HEK293 (cell line): Measurements from ENCODE around the gene KIAA0825.
"Not testable (repeated sequence)": the region's sequence is repeated elsewhere in the genome, so short reads cannot be mapped to it uniquely, and the experiment has no call there.

Experiments used
- CTCF ChIA-PET: fragments of 350-600 bp; formaldehyde crosslinking; extraction: SDS; loops from one replicate; lab custom pipeline; 2021; ENCODE audit warnings: antibody characterized with exemption; lab: Yijun Ruan, JAX
- POLR2A ChIA-PET: fragments of 300-600 bp; formaldehyde crosslinking; extraction: SDS; loops from one replicate; lab custom pipeline; 2020; ENCODE audit warnings: antibody characterized with exemption, inconsistent platforms; lab: Yijun Ruan, JAX
- H3K27ac ChIP-seq: fragments of 200-500 bp; sonication (Bioruptor generic); 2 replicates; pipeline ENCODE4 v1.5.1; 2014; ENCODE audit warnings: low read depth, low read length, control low read depth, inconsistent platforms; ENCODE audit errors: extremely low read depth
- H3K36me3 ChIP-seq, 2 experiments: fragments of 200-500 bp in 1 of 2; sonication (Bioruptor generic) in 1 of 2; 1 replicate in 1 of 2; 2 replicates in 1 of 2; pipeline ENCODE4 v1.5.1; 2014 to 2017; ENCODE audit warnings: inconsistent platforms in 2 of 2, low read length in 2 of 2; ENCODE audit not compliant: control insufficient read depth in 2 of 2, insufficient read depth in 1 of 2
- H3K4me1 ChIP-seq: fragments of 200-500 bp; sonication (Bioruptor generic); 2 replicates; pipeline ENCODE4 v1.5.1; 2014; ENCODE audit warnings: mild to moderate bottlenecking, low read length, inconsistent platforms; ENCODE audit not compliant: control insufficient read depth, insufficient read depth
- H3K4me3 ChIP-seq: 2 replicates; pipeline ENCODE4 v1.5.1; 2011; ENCODE audit warnings: low read depth, mild to moderate bottlenecking, control low read depth, low read length, moderate library complexity
- H3K9me3 ChIP-seq: fragments of 200-500 bp; sonication (Bioruptor generic); 2 replicates; pipeline ENCODE4 v1.5.1; 2014; ENCODE audit warnings: low read depth, low read length, inconsistent platforms; ENCODE audit not compliant: control insufficient read depth, insufficient read depth
- BCL11B ChIP-seq: fragments of 450-650 bp; formaldehyde crosslinking; IDR thresholded peaks from 2 replicates; pipeline ENCODE4 v1.5.1; 2016; ENCODE audit warnings: low read depth, missing biosample characterization, missing genetic modification characterization
- KLF7 ChIP-seq: fragments of 450-650 bp; formaldehyde crosslinking; IDR thresholded peaks from 2 replicates; pipeline ENCODE4 v1.5.1; 2016; ENCODE audit warnings: missing biosample characterization, missing genetic modification characterization, borderline replicate concordance
- MYNN ChIP-seq: fragments of 450-650 bp; formaldehyde crosslinking; IDR thresholded peaks from 2 replicates; pipeline ENCODE4 v1.5.1; 2016; ENCODE audit warnings: missing biosample characterization, missing genetic modification characterization, borderline replicate concordance
- MZF1 ChIP-seq: fragments of 450-650 bp; formaldehyde crosslinking; IDR thresholded peaks from 2 replicates; pipeline ENCODE4 v1.5.1; 2017; ENCODE audit warnings: missing biosample characterization, missing genetic modification characterization, borderline replicate concordance
- SP7 ChIP-seq: fragments of 450-650 bp; formaldehyde crosslinking; IDR thresholded peaks from 2 replicates; pipeline ENCODE4 v1.5.1; 2016; ENCODE audit warnings: missing biosample characterization, missing genetic modification characterization
- ZNF10 ChIP-seq: fragments of 450-650 bp; formaldehyde crosslinking; IDR thresholded peaks from 2 replicates; pipeline ENCODE4 v1.5.1; 2017; ENCODE audit warnings: missing biosample characterization, missing genetic modification characterization
- ZNF112 ChIP-seq: fragments of 450-650 bp; formaldehyde crosslinking; IDR thresholded peaks from 2 replicates; pipeline ENCODE4 v1.5.0; 2017; ENCODE audit warnings: missing biosample characterization, missing genetic modification characterization
- ZNF138 ChIP-seq: fragments of 450-650 bp; formaldehyde crosslinking; IDR thresholded peaks from 2 replicates; pipeline ENCODE4 v1.5.1; 2016; ENCODE audit warnings: missing biosample characterization, missing genetic modification characterization, borderline replicate concordance
- ZNF16 ChIP-seq: fragments of 450-650 bp; formaldehyde crosslinking; IDR thresholded peaks from 2 replicates; pipeline ENCODE4 v1.5.1; 2016; ENCODE audit warnings: low read depth, missing biosample characterization, missing genetic modification characterization
- ZNF174 ChIP-seq: fragments of 450-650 bp; formaldehyde crosslinking; IDR thresholded peaks from 2 replicates; pipeline ENCODE4 v1.5.0; 2017; ENCODE audit warnings: missing biosample characterization, mild to moderate bottlenecking, missing genetic modification characterization
- ZNF19 ChIP-seq: fragments of 450-650 bp; formaldehyde crosslinking; IDR thresholded peaks from 2 replicates; pipeline ENCODE4; 2016; ENCODE audit warnings: missing biosample characterization, missing genetic modification characterization, low read depth
- ZNF26 ChIP-seq: fragments of 450-650 bp; formaldehyde crosslinking; IDR thresholded peaks from 2 replicates; pipeline ENCODE4 v1.5.1; 2016; ENCODE audit warnings: missing biosample characterization, missing genetic modification characterization
- ZNF341 ChIP-seq: fragments of 450-650 bp; formaldehyde crosslinking; IDR thresholded peaks from 2 replicates; pipeline ENCODE4; 2016; ENCODE audit warnings: low read depth, missing biosample characterization, missing genetic modification characterization
- ZNF354C ChIP-seq: fragments of 450-650 bp; formaldehyde crosslinking; IDR thresholded peaks from 2 replicates; pipeline ENCODE4 v1.5.1; 2016; ENCODE audit warnings: missing biosample characterization, missing genetic modification characterization, low read depth, borderline replicate concordance
- ZNF473 ChIP-seq: fragments of 450-650 bp; formaldehyde crosslinking; IDR thresholded peaks from 2 replicates; pipeline ENCODE4 v1.5.1; 2017; ENCODE audit warnings: missing biosample characterization, missing genetic modification characterization
- ZNF514 ChIP-seq: fragments of 450-650 bp; formaldehyde crosslinking; IDR thresholded peaks from 2 replicates; pipeline ENCODE4 v1.5.1; 2016; ENCODE audit warnings: missing biosample characterization, missing genetic modification characterization
- ZNF530 ChIP-seq: fragments of 450-650 bp; formaldehyde crosslinking; IDR thresholded peaks from 2 replicates; pipeline ENCODE4 v1.5.1; 2016; ENCODE audit warnings: low read depth, missing biosample characterization, missing genetic modification characterization
- ZNF600 ChIP-seq: fragments of 450-650 bp; formaldehyde crosslinking; IDR thresholded peaks from 2 replicates; pipeline ENCODE4 v1.5.1; 2016; ENCODE audit warnings: missing biosample characterization, missing genetic modification characterization
- ZNF791 ChIP-seq: fragments of 450-650 bp; formaldehyde crosslinking; IDR thresholded peaks from 2 replicates; pipeline ENCODE4 v1.5.1; 2016; ENCODE audit warnings: missing biosample characterization, missing genetic modification characterization
- ZSCAN23 ChIP-seq: fragments of 450-650 bp; formaldehyde crosslinking; IDR thresholded peaks from 2 replicates; pipeline ENCODE4 v1.5.1; 2016; ENCODE audit warnings: missing biosample characterization, missing genetic modification characterization

The KIAA0825 gene

GRCh38 chr5:94174748-94175411 lies 443.5 kb downstream of the KIAA0825 start (continued):
- no peak for TF ChIP-seq BCL11B (tag by site-specific recombination)
- TF ChIP-seq ZNF10 (tag by site-specific recombination) = no peak
- TF ChIP-seq SP7 = no peak
- no peak for TF ChIP-seq MZF1 (tag by site-specific recombination)
- no peak for TF ChIP-seq ZNF791 (tag by site-specific recombination)
- TF ChIP-seq MYNN = no peak

GRCh38 chr5:94173100-94173499 lies 445.3 kb downstream of the KIAA0825 start:
- ChIA-PET POLR2A (no interaction called here), CTCF (no interaction called here)
- no peaks in the 10 kb centered on the region for H3K4me1 ChIP-seq

GRCh38 chr5:94171070-94171469 lies 447.3 kb downstream of the KIAA0825 start:
- POLR2A ChIA-PET, H3K4me1 ChIP-seq, H3K27ac ChIP-seq, H3K9me3 ChIP-seq, CTCF ChIA-PET, H3K4me3 ChIP-seq, H3K36me3 ChIP-seq: not testable (repeated sequence)

More at GRCh38 chr5:94173100-94173499, 445.3 kb downstream of the KIAA0825 start:
- no peak overlapping the region for H3K4me3 ChIP-seq
- no peaks in the 10 kb centered on the region for H3K36me3 ChIP-seq
- no peak overlapping the region for H3K27ac ChIP-seq
- TF ChIP-seq ZNF174 = no peak
- TF ChIP-seq ZNF530 = no peak
- TF ChIP-seq ZNF26 (tag by site-specific recombination) = no peak
- no peak for TF ChIP-seq ZNF514 (tag by site-specific recombination)
- TF ChIP-seq ZNF112 (tag by site-specific recombination) = no peak
- TF ChIP-seq ZNF600 (tag by site-specific recombination) = no peak
- TF ChIP-seq ZNF19 = no peak
- TF ChIP-seq ZSCAN23 = no peak
- TF ChIP-seq ZNF354C (tag by site-specific recombination) = no peak
- no peak for TF ChIP-seq ZNF341 (tag by site-specific recombination)
- no peak for TF ChIP-seq ZNF473 (tag by site-specific recombination)
- no peak for TF ChIP-seq ZNF16
- no peak for TF ChIP-seq KLF7 (tag by site-specific recombination)
- TF ChIP-seq ZNF138 = no peak
- no peaks in the 10 kb centered on the region for H3K9me3 ChIP-seq

- CTCF ChIA-PET, POLR2A ChIA-PET, H3K4me1 ChIP-seq, H3K9me3 ChIP-seq, H3K36me3 ChIP-seq, H3K4me3 ChIP-seq, H3K27ac ChIP-seq: not testable (repeated sequence)
Observed at GRCh38 chr5:94170158-94170557, 448.2 kb downstream of the KIAA0825 start.
